Measurements from ENCODE around the gene MAPKAP1.
"Not testable (repeated sequence)": the region's sequence is repeated elsewhere in the genome, so short reads cannot be mapped to it uniquely, and the experiment has no call there.

The MAPKAP1 gene

DNA sequence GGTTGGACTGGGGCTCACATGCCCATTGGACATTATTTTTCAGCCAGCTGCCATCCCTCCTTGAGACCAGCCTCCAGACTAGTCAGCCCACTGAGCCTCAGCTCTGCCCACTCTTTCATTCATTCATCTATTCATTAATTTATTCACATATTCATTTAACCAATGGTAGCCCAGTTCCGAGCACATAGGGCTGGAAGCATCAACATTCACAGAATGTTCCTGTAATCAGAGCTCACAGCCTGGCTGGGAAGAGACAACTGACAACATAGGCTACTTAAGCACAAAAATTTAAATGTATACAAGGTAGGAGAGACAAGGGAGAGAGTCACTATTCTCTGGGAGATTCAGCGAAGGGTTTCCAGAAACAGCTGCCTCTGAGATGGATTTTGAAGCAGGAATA, 23.2 kb upstream of the MAPKAP1 start:
- no peak for DNase-seq

GRCh38 chr9:125726456-125727132, 19.6 kb upstream of the MAPKAP1 start:
- DNase-seq: no peak

DNA sequence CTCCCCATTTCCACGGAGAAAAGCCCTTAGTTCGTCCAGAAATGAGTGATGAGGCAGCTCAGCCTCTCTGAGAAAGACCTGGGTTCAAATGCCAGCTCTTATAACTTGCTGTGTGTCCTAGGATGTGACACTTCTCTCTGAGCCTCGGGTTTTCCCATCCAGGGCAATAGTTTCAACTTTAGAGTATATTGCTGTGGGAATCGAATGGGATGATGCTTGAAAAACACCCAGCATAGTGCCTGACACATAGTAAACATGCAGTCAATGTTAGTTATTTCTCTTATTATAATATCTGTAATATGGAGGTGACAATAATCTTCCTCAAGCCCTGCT, 430 bp upstream of the MAPKAP1 start:
- no peak for DNase-seq

DNA sequence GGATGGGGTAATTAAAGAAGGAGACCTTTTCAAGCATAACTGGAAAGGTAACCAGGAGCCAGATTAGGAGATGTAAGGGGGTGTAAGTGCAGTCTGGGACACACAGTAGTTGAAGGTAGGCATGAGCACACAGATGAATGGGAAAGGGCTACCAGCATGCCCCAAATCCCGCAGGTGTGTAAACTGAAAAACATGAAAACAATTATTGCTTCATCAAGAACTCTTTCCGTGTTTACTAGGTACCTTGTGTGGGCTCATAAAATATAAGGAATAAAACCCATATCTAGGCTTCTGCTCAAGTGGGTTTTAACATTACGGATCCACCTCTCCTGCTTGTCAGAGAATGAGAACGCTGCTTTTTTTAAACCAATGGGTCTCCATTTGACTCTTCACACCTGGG, 1.1 kb downstream of the MAPKAP1 start:
- no peak for DNase-seq

GRCh38 chr9:125703662-125704061, 3.3 kb downstream of the MAPKAP1 start:
- DNase-seq: no peak

DNA sequence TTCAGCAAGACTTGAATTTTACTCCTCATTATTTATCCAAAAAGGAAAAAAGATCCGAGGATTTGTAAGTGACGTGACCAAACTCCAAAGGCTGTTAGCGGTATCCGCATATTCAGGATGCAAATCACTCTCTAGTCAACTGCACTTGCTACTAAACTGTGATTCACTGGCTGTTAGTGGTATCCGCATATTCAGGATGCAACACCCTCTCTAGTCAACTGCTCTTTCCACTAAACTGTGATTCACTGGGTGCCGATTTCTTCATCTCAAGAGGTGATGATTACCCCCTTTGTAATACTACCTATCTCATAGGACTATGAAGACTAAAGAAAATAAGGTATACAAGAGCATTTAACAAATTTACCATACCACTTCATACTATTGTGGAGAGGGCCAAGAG, 5.7 kb downstream of the MAPKAP1 start:
- no peak for DNase-seq

DNA sequence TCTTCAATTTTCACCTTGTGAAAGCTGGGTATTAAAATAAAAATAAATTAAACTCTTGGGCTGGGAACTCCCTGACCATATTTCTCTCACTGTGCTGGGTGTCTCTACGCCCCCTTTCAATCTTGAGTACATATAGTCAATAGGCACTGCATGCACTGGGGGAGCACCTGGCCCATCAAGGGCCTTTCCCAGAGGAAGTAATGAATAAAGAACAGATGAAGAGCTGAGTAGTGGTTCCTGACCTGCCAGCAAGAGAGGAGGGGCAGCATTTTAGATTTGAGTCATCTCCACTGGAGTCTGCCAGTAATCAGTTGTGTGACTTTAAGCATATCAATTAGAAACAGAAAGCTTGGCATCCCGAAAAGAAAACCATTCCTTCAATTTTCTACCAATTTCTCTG, 6.2 kb downstream of the MAPKAP1 start:
- DNase-seq: no peak

GRCh38 chr9:125699870-125700269, 7.1 kb downstream of the MAPKAP1 start:
- no peak for DNase-seq

GRCh38 chr9:125696106-125696647, 10.8 kb downstream of the MAPKAP1 start:
- DNase-seq: no peak

DNA sequence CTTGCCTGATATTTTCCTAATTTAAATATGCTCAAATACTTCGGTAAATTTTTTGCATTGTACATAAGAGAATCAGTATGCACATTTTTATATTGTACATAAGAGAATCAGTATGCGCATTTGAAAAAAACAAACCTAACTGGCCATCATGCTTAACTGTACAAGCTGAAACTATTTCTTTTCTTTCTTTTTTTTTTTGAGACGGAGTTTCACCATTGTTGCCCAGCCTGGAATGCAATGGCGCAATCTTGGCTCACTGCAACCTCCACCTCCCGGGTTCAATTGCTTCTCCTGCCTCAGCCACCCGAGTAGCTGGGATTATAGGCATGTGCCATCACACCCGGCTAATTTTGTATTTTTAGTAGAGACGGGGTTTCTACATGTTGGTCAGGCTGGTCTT, 11.5 kb downstream of the MAPKAP1 start:
- DNase-seq: not testable (repeated sequence)

DNA sequence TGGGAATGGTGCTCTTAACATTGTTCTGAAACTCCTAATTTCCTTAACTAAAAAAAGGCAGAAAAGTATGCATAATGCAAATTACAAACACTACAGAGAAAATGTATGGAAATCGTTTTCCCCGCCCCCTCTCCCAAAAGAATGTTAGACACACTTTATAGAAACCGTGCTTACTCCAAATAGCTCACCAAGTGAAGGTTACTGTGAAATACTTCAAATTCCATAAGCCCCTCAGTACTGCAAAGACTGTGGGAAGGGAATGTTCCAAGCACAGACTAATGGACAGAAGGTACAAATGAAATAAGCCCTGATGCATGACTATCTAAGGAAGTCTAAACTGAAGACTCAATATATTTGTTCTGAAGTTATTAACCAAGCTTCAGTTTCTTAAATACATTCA, 12.5 kb downstream of the MAPKAP1 start:
- DNase-seq: no peak

- DNase-seq: not testable (repeated sequence)
These were observed 13.5 kb downstream of the MAPKAP1 start for GRCh38 chr9:125693492-125693891.

DNA sequence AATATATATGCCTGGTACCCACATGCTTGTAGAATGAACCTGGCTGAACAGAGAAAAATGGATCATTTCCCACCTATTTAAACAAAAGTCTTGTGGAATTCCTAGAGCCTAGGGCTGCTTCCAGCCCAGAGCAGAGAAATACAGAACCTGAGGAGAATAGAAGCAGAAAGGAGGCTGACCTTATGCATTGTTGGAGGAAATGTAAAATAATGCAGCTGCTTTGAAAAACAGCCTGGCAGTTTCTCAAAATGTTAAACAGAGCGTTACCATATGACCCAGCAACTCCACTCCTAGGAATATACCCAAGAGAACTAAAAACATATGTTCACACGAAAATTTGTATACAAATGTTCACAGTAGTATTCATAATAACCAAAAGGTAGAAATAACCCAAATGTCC, 15.1 kb downstream of the MAPKAP1 start:
- DNase-seq: no peak

- no peak for DNase-seq
These were observed 16.3 kb downstream of the MAPKAP1 start for GRCh38 chr9:125690679-125691078.

- no peak for DNase-seq
These were observed 19.7 kb downstream of the MAPKAP1 start for GRCh38 chr9:125687163-125687863.

DNA sequence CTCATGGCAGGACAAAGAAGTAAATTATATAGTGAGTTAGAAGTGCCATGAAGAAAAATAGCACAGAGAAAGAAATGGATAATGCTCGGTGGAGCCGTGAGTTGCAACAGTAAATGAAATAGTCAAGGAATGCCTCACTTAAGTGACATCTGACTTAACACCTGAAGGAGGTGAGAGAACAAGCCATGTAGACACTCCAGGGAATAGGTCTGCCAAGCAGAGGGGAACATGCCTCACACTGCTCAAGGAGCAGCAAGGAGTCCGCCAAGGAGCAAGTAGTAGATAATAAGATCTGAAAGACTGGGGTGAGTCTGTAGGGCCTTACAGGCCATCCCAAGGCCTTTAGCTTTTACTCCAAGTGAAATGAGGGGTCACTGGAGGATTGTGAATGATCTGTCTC, 21.8 kb downstream of the MAPKAP1 start:
- no peak for DNase-seq

GRCh38 chr9:125683486-125683885, 23.5 kb downstream of the MAPKAP1 start:
- DNase-seq: no peak

DNA sequence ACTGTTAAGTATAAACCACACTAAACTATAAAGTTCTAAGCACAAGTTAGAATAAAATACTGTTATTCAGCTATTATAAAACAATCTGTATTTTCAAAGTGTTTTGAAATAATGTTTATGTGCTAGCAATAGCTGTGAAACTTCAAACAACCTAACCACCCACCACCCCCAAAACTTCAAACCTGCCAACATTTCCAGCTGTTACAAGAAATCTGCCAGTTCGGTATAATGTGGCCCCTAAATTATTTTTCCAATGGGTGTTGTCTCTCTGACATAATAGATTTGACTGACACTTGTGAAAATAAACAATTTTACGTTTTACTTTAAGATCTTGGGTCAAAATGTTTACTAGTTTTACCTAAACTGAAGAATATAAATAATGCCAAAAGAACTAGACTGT, 24.7 kb downstream of the MAPKAP1 start:
- DNase-seq: no peak

GRCh38 chr9:125681657-125682056, 25.4 kb downstream of the MAPKAP1 start:
- DNase-seq: no peak

- no peak for DNase-seq
These were observed 25.9 kb downstream of the MAPKAP1 start for GRCh38 chr9:125681086-125681622.

- no peak for DNase-seq
These were observed 26.6 kb downstream of the MAPKAP1 start for GRCh38 chr9:125680445-125680844.

DNA sequence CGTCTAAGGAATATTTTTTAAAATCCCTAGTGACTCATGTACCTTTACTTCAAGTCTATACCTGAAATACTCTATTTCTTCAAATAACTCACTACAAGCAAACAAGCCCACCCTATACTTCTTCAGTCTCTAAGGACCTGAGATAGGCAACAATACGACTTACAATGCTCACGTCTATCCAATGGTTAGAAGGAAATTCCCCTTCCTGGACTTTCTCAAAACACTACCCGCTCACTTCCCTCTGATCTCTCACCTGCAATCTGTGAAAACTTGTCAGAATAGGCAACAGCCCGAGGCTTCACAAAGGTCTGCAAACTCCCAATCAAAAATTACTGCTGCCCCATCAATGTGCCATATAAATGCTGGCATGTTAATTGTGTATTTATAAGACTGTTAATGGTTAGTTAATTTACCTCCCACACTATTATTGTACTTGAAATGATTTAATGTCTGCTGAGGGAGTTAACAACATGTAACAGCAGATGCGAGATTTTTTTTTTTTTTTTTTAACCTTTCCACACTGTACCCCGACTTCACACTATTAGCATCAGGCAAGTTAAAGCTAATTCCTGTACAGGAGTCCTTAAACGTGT, 27.3 kb downstream of the MAPKAP1 start:
- no peak for DNase-seq

GRCh38 chr9:125674981-125675973, 31.7 kb downstream of the MAPKAP1 start:
- DNase-seq: no peak
